ENCODE data around the gene ASCL4. TPM values are rescaled to one million over a fixed set of nuclear protein-coding genes. Genes with fewer than 3 reads are reported as not detected.
A peak's percentile ranks its signal among the peaks of the same experiment; 100 is the strongest.

Gene ASCL4
- total RNA-seq, 6 experiments from 2014 or later: not detected

DNA sequence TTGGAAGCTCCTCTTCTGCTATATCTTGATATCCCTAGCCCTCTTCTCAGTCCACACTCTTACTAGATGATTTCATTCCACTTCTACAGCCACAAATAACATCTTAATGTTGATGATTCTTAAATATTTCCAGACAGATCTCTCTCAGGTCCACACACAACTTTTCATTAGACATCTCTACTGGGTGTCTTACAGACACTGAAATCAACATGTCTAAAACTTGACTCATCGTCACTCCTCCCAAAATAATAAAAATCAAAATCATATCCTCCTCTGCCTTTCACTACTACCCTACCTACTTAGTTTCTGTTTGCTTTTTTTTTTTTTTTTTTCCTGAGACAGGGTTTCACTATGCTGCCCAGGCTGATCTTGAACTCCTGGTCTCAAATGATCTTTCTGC lies 25.4 kb upstream of the ASCL4 start:
- ATAC-seq (no peak), DNase-seq (no peak)

DNA sequence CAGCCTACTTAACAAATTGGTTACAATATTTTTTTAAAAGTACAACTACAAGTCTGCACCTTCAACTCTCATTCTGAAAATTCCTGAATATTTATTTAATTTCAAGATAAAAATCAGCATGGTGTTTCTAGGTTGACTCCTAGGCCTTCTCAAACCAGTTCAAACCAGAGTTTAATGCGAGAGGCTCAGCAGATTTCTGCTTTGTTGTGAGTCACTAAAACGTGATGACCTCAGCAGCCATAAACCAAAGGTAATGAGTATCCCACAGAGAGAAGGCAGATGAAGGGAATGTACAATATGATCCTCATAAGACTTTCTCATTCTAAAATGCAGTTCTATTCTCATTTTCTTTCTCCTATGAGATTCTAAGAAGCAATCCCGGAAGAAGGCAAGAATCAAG lies 15.1 kb upstream of the ASCL4 start:
- TF ChIP-seq, protein P1, sequence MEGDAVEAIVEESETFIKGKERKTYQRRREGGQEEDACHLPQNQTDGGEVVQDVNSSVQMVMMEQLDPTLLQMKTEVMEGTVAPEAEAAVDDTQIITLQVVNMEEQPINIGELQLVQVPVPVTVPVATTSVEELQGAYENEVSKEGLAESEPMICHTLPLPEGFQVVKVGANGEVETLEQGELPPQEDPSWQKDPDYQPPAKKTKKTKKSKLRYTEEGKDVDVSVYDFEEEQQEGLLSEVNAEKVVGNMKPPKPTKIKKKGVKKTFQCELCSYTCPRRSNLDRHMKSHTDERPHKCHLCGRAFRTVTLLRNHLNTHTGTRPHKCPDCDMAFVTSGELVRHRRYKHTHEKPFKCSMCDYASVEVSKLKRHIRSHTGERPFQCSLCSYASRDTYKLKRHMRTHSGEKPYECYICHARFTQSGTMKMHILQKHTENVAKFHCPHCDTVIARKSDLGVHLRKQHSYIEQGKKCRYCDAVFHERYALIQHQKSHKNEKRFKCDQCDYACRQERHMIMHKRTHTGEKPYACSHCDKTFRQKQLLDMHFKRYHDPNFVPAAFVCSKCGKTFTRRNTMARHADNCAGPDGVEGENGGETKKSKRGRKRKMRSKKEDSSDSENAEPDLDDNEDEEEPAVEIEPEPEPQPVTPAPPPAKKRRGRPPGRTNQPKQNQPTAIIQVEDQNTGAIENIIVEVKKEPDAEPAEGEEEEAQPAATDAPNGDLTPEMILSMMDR (IDR thresholded peaks at IDR 0.05): no peak
- TF ChIP-seq POLR2A (IDR thresholded peaks at IDR 0.05): no peak
- peaks cover 0 to 33% (median 13%) of the 10 kb centered on the region in 4 donors for H3K36me3 ChIP-seq
- DNase-seq (no peak), ATAC-seq (peak in 1 of 4 donors; percentile 31)
- H3K27me3 ChIP-seq: no peaks in the 10 kb centered on the region
- WGBS (ENCODE audit: insufficient coverage, low coverage, low lambda C conversion rate, missing lambda C conversion rate): 30% methylated on average over 3 of the region's 3 CpGs
- H3K9me3 ChIP-seq: no peaks in the 10 kb centered on the region
- H3K27ac ChIP-seq: no peak overlapping the region
- peaks cover 0 to 18% (median 5%) of the 10 kb centered on the region in 4 donors for H3K4me1 ChIP-seq
- H3K4me3 ChIP-seq: no peak overlapping the region
- intact Hi-C loops (cut with DNase I): no loop called here

More for the DNA sequence above, 25.4 kb upstream of the ASCL4 start:
- intact Hi-C loops (cut with DNase I): no loop called here
- 100% methylated on average over 1 of the region's 1 CpG for WGBS (ENCODE audit: insufficient coverage, low coverage, low lambda C conversion rate, missing lambda C conversion rate)
- no peak overlapping the region for H3K27ac ChIP-seq
- H3K27me3 ChIP-seq: no peaks in the 10 kb centered on the region
- peaks cover 0 to 73% (median 23%) of the 10 kb centered on the region in 4 donors for H3K36me3 ChIP-seq
- no peaks in the 10 kb centered on the region for H3K4me1 ChIP-seq
- no peaks in the 10 kb centered on the region for H3K9me3 ChIP-seq
- H3K4me3 ChIP-seq: no peak overlapping the region
- TF ChIP-seq POLR2A (IDR thresholded peaks at IDR 0.05): no peak
- TF ChIP-seq, protein P1 (IDR thresholded peaks at IDR 0.05): no peak

DNA sequence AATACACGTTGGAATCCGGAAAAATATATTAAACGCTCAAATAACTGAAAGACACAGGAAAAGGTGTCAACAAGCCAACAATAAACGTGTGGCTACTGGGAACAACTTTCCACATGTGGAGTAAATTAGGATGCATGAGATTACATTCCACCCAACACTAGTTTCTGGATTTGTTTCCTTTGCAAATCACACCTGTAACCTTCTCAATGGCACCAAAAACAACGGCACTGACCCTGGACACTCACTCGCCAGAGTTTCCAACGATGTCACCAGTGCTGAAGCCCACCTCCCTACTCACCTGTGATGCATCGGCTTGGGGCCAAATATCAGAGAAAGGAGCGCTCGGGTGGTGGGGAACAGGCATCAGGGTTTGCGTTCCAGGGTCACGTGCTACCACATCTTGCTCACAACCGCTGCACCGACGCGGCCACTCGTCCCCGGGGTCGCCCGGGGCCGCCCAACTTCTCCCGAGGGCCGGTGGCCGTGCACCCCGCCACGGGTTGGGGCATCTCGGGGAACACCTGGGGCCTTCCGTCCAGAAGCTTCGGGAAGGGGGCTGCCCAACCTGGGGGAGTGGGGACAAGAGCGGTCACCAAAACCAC lies 14.2 kb upstream of the ASCL4 start:
- Histone ChIP-seq H3K9me3 (no peaks in the 10 kb centered on the region), H3K27me3 (no peaks in the 10 kb centered on the region), H3K4me1 (peaks cover 0 to 18% (median 5%) of the 10 kb centered on the region in 4 donors), H3K4me3 (peak overlapping the region; percentile 79 to 82 (median 81)), H3K27ac (peak overlapping the region in 2 of 3 donors; percentile 39 to 41), H3K36me3 (peaks cover 0 to 24% (median 9%) of the 10 kb centered on the region in 4 donors)
- peak in 2 of 4 donors; percentile 10 to 12 for ATAC-seq
- TF ChIP-seq, protein P1 (IDR thresholded peaks at IDR 0.05): no peak
- TF ChIP-seq POLR2A (IDR thresholded peaks at IDR 0.05): no peak
- peak; percentile 43 to 65 (median 54) for DNase-seq
- WGBS (ENCODE audit: insufficient coverage, low coverage, low lambda C conversion rate, missing lambda C conversion rate): 2% methylated on average over 27 of the region's 30 CpGs
- intact Hi-C loops (cut with DNase I): loop anchor here in 1 of 2 donors (10.0 kb wide), 1 partner anchor 66 kb away; no protein-coding TSS in a partner anchor

GRCh38 chr12:107760809-107761501 lies 13.5 kb upstream of the ASCL4 start, which contains the start of gene PRDM4:
PRDM4 (minus strand) TSS chr12:107761137; CDS start chr12:107760515, 622 bp downstream.
- peak; percentile 98 to 99 (median 98) for ATAC-seq
- peak; percentile 94 to 95 (median 95) for DNase-seq
- TF ChIP-seq, protein P1 (IDR thresholded peaks at IDR 0.05): peak; percentile 45 to 62 (median 46)
- peak; percentile 92 for TF ChIP-seq POLR2A (IDR thresholded peaks at IDR 0.05)
- no peaks in the 10 kb centered on the region for H3K9me3 ChIP-seq
- intact Hi-C loops (cut with DNase I): loop anchor here in 1 of 2 donors (10.0 kb wide), 1 partner anchor 66 kb away; no protein-coding TSS in a partner anchor
- H3K36me3 ChIP-seq: peaks cover 0 to 17% (median 5%) of the 10 kb centered on the region in 4 donors
- peaks cover 0 to 18% (median 5%) of the 10 kb centered on the region in 4 donors for H3K4me1 ChIP-seq
- no peaks in the 10 kb centered on the region for H3K27me3 ChIP-seq
- peak within 1 kb of the TSS in 2 of 3 donors; percentile 39 to 41 for H3K27ac ChIP-seq
- H3K4me3 ChIP-seq: peak within 1 kb of the TSS; percentile 79 to 82 (median 81)
- 0% methylated on average over 4 of the region's 83 CpGs for WGBS (ENCODE audit: insufficient coverage, low coverage, low lambda C conversion rate, missing lambda C conversion rate)

All from right lobe of liver (tissue), 6 donors.